ENCODE data around the gene SVOPL.

Gene SVOPL

GRCh38 chr7:138665669-138666140 is 35.5 kb downstream of the SVOPL start:
- in situ Hi-C loops (cut with HindIII; ENCODE audit: low pct_ligation_motif_present, low pct_unique_long_range_greater_than_20kb, low sequenced_read_pairs), result no loop called here
- DNase-seq, result no peak

- in situ Hi-C loops (cut with HindIII; ENCODE audit: low pct_ligation_motif_present, low pct_unique_long_range_greater_than_20kb, low sequenced_read_pairs), result no loop called here
- DNase-seq, result no peak
These were observed 35.9 kb downstream of the SVOPL start for GRCh38 chr7:138665249-138665648.

DNA sequence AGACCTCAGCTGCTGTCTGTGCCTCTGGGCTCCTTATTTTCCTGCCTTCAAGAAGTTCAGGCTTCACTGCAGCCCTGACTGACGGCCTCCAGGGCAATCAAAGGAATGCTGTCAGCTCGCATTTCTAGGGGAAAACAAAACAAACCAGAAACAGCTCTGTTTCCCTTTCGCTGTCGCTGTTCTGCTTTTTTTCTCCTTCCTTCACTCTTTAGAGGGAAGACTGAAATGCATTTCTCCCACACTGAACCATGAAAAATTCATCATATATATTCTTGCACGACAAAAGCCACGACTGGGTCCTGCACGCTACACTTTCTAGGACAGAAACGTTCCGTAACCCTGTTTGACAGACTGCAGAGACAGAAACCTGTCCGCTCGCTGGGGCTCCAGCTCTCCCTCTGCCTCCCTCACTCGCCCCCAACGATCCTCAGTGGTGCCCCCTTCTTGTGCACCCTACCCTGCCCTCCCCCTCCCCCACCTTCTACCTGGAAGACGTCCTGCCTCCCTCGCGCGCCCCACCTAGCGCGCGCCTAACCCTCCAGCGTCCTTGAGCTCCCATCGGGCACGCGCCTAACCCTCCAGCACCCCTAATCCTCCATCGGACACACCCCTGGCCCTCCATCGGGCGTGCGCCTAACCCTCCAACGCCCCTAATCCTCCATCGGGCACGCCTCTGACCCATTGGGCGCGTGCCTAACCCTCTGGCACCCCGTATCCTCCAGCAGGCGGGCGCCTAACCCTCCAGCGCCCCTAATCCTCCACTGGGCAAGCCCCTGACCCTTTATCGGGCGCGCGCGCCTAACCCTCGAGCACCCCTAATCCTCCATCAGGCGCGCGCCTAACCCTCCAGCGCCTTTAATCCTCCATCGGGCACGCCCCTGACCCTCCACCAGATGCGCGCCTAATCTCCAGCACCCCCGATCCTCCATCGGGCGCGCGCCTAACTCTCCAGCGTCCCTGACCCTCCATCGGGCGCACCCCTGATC is 37.1 kb downstream of the SVOPL start:
- in situ Hi-C loops (cut with HindIII; ENCODE audit: low pct_ligation_motif_present, low pct_unique_long_range_greater_than_20kb, low sequenced_read_pairs), result no loop called here
- DNase-seq, result peak; percentile 19

DNA sequence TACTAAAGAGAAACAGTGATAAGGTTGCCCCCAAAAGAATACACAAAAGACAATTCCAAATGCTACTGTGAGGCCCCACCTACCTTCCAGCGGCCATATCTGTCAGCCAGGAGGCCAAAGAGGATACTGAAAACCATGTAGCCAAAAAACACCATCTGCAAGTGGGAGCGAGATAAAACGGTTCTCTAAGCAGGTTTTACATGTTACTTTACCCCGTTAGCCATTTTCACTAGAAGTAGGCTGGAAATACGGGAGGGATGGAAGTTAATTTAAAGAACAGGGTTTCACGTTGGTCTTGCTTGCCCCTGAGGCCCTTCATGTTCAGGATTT is 38.2 kb downstream of the SVOPL start:
- in situ Hi-C loops (cut with HindIII; ENCODE audit: low pct_ligation_motif_present, low pct_unique_long_range_greater_than_20kb, low sequenced_read_pairs), result no loop called here
- no peak for DNase-seq

DNA sequence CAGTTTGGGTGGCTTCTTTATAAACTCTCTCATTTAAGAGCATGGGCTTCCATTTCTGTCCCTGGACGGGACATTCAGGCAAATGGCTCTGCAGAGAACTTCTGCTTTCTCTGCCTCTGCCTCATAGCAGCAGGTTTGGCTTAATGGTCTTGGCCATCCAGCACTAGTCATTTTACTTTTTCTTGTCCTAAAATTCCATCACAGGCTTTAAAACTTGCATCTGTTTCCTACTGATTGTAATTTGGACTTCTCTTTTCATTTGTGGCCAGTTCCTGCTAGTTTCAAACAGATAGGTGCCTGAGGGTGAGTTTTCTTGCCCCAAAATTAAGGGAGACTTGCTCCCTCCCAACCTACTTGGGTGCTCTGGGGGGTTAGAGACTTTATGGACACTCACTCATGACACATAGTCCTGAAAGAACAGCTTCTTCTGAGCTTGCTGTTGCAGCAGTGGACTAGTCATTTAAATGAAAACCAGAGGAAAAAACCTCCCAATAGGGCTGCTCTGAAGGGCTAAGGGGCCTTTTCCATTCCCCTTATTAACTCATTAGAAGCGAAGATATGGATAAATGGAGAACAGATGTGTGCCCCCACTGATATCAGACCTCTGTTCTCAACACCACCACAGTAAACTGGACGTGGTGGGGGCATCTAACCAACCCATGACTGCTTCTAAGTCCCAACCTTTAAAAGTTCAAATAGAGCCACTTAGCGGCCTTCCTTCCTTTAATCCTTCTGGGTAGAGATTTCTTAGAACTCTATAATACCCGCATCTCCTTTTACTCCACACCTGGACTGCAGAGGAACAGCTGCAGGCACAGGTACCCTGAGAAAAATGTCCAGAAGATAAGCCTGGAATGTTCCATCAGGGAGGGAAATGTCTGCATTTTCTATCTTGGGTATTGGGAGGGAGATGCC is 38.8 kb downstream of the SVOPL start:
- no peak for DNase-seq
- in situ Hi-C loops (cut with HindIII; ENCODE audit: low pct_ligation_motif_present, low pct_unique_long_range_greater_than_20kb, low sequenced_read_pairs), result no loop called here

- no peak for DNase-seq
- in situ Hi-C loops (cut with HindIII; ENCODE audit: low pct_ligation_motif_present, low pct_unique_long_range_greater_than_20kb, low sequenced_read_pairs), result no loop called here
These were observed 40.0 kb downstream of the SVOPL start for GRCh38 chr7:138661069-138661635.

DNA sequence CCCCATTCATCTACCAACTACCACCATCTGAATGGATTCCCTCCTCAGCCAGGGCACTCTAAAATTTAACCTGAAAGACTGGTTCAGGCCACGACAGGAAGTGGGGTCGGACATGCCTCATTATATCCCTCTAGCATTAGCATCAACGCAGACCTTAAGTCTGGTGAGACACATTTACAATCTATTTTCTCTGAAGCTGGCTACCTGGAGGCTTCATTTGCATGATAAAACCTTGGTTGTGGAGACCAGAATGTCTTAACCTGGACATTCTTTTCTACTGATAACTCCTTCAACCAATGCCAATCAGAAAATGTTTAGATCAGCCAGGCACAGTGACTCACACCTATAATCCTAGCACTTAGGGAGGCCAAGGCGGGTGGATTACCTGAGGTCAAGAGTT is 42.3 kb downstream of the SVOPL start:
- no peak for DNase-seq
- in situ Hi-C loops (cut with HindIII; ENCODE audit: low pct_ligation_motif_present, low pct_unique_long_range_greater_than_20kb, low sequenced_read_pairs), result no loop called here

DNA sequence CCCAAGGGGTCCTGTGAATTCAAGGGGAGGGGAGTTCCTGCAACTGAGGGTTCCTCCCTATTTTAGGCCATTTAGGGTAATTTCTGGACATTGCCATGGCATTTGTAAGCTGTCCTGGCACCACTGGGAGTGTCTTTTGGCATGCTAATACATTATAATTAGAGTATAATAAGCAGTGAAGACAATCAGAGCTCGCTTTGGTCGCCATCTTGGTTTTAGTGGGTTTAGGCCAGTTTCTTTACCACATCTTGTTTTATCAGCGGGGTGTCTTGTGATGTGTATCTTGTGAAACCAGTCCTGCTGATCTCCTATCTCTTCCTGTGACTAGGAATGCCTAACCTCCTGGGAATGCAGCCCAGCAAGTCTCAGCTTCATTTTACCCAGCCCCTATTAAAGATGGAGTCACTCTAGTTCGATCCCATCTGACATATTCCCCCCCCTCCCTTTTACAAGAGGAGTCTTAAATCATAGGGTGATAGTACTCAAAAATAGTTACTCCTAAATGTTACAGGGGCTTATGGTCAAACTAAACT is 43.2 kb downstream of the SVOPL start:
- in situ Hi-C loops (cut with HindIII; ENCODE audit: low pct_ligation_motif_present, low pct_unique_long_range_greater_than_20kb, low sequenced_read_pairs), result no loop called here
- no peak for DNase-seq

DNA sequence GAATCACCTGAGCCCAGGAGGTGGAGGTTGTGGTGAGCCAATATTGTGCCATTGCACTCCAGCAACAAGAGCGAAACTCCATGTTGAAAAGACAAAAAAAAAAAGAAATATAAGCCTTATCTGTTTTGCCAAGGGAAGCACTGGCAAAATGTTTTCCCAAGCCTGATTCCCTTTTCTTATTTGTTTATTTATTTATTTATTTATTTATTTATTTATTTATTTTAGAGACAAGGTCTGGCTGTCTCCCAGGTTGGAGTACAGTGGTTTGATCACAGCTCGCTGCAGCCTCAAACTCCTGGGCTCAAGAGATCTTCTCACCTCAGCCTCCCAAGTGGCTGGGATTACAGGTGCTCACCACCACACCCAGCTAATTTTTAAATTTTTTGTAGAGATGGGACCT is 44.2 kb downstream of the SVOPL start:
- in situ Hi-C loops (cut with HindIII; ENCODE audit: low pct_ligation_motif_present, low pct_unique_long_range_greater_than_20kb, low sequenced_read_pairs), result no loop called here
- DNase-seq, result no peak

GRCh38 chr7:138654616-138655015 is 46.5 kb downstream of the SVOPL start:
- in situ Hi-C loops (cut with HindIII; ENCODE audit: low pct_ligation_motif_present, low pct_unique_long_range_greater_than_20kb, low sequenced_read_pairs), result no loop called here
- no peak for DNase-seq

- DNase-seq, result no peak
- in situ Hi-C loops (cut with HindIII; ENCODE audit: low pct_ligation_motif_present, low pct_unique_long_range_greater_than_20kb, low sequenced_read_pairs), result no loop called here
These were observed 51.7 kb downstream of the SVOPL start for GRCh38 chr7:138649506-138649905.

DNA sequence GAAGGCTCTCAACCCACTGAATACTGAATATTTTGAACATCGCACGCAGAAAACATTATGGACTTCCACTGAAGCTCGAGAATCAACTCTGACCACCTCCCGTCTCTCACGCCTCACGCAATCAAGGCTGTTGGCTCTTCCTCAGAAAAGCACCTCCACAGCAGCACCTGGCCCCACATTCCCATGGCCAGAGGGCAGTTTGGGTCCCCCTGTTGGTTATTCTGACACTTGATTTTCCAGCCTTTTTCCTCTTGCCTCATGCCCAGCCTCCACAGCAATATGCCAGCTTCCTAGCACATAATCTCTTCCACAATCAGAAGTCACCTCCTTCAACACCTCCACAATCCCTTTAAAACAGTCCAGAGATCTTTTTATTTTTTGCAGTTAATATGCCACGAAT is 55.9 kb downstream of the SVOPL start:
- peak; percentile 21 for DNase-seq
- in situ Hi-C loops (cut with HindIII; ENCODE audit: low pct_ligation_motif_present, low pct_unique_long_range_greater_than_20kb, low sequenced_read_pairs), result no loop called here

- in situ Hi-C loops (cut with HindIII; ENCODE audit: low pct_ligation_motif_present, low pct_unique_long_range_greater_than_20kb, low sequenced_read_pairs), result no loop called here
- DNase-seq, result no peak
These were observed 68.1 kb downstream of the SVOPL start for GRCh38 chr7:138632826-138633602.

- no peak for DNase-seq
- in situ Hi-C loops (cut with HindIII; ENCODE audit: low pct_ligation_motif_present, low pct_unique_long_range_greater_than_20kb, low sequenced_read_pairs), result no loop called here
These were observed 68.8 kb downstream of the SVOPL start for GRCh38 chr7:138632384-138632783.

DNA sequence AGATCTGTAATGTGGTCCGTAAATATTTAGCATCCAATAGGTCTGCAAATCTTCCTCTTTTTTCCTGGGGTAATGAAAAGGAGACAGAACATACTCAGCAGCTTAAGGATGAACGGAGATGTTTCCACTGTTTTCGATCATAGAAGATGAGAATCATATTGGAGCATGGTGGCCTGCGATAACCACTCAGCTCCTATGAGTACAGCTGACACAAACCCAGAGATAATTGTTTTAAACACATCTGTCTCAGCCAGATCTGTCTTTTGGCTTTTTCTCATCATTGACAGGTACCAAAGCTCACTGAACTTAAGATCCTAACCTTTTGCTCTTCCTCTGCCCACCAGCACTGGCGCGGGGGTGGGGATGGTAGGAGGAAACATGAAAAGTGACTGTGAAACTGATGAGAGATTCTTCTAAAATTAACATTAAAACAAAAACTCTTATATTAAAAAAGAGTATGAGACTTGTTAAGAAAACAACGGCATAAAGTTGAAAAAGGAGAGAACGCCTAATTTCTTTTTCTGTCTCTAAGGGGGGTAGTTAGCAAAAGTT is 71.0 kb downstream of the SVOPL start:
- in situ Hi-C loops (cut with HindIII; ENCODE audit: low pct_ligation_motif_present, low pct_unique_long_range_greater_than_20kb, low sequenced_read_pairs), result no loop called here
- DNase-seq, result no peak

- DNase-seq, result no peak
- in situ Hi-C loops (cut with HindIII; ENCODE audit: low pct_ligation_motif_present, low pct_unique_long_range_greater_than_20kb, low sequenced_read_pairs), result no loop called here
These were observed 73.8 kb downstream of the SVOPL start for GRCh38 chr7:138627361-138627760.

DNA sequence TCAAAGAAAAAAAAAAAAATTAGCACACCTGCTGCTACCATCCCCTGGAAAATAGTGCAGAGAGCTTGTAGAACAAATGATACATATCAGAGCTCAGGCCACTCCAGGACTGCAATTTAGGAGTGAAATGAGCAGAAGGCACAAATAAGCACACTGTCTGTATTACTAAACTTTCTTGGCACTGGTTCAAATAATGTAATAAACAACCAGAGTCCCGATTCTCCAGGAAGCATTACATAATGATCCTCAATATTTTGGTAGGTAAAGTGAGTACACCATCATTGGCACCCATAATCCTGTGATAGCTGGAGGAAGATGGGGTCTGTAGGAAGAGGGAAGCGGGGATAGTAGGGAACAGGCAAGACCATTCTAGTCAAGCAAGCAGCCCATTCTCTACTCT is 74.3 kb downstream of the SVOPL start:
- no peak for DNase-seq
- in situ Hi-C loops (cut with HindIII; ENCODE audit: low pct_ligation_motif_present, low pct_unique_long_range_greater_than_20kb, low sequenced_read_pairs), result no loop called here

DNA sequence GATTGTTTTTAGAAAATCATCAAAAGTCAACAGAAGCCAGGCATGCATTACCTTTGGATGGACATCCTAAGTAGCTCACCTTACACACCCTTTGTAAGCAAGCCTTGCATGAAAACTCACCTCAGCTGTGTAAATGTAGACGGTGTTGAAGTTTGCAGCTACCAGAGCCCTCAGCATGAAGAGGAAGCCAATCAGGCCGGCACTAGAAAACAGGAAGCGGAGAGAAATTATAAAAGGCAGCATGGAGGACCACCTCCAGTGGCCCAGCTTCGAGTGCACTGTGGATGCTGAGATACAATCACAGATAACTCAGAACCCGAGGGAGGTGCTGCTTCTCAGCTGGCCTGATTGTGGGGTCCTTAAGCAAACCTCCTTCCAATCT is 75.3 kb downstream of the SVOPL start:
- in situ Hi-C loops (cut with HindIII; ENCODE audit: low pct_ligation_motif_present, low pct_unique_long_range_greater_than_20kb, low sequenced_read_pairs), result no loop called here
- no peak for DNase-seq
